AG09309 (cell line): ENCODE data around the gene STAB1.

ENCODE experiments used
- DNase-seq: peaks from one replicate; pipeline ENCODE4 v3.0.0-alpha.2; 2010; ENCODE audit warnings: low read depth
- H3K4me3 ChIP-seq: 2 replicates; pipeline ENCODE4 v1.5.1; 2011; ENCODE audit warnings: mild to moderate bottlenecking, low read depth, low read length, moderate library complexity; ENCODE audit not compliant: control insufficient read depth
- CTCF ChIP-seq: IDR thresholded peaks from 2 replicates; pipeline ENCODE4 v1.5.1; 2011; ENCODE audit warnings: mild to moderate bottlenecking, low read depth, low read length, inconsistent platforms; ENCODE audit not compliant: insufficient read depth, control insufficient read depth; ENCODE audit errors: missing control alignments

The STAB1 gene

GRCh38 chr3:52477076-52477795, 17.9 kb upstream of the STAB1 start:
- no peak for DNase-seq
- H3K4me3 ChIP-seq = no peak overlapping the region
- no peak for TF ChIP-seq CTCF

- no peak overlapping the region for H3K4me3 ChIP-seq
- TF ChIP-seq CTCF = no peak
- DNase-seq = no peak
These were observed 17.4 kb upstream of the STAB1 start for GRCh38 chr3:52477796-52478095.

- no peak for DNase-seq
- H3K4me3 ChIP-seq = no peak overlapping the region
These were observed 15.9 kb upstream of the STAB1 start for GRCh38 chr3:52479037-52479876.

GRCh38 chr3:52479877-52480575, 15.1 kb upstream of the STAB1 start:
- no peak for TF ChIP-seq CTCF
- no peak for DNase-seq
- no peak overlapping the region for H3K4me3 ChIP-seq

More at GRCh38 chr3:52479037-52479876, 15.9 kb upstream of the STAB1 start:
- TF ChIP-seq CTCF = no peak

- H3K4me3 ChIP-seq = no peak overlapping the region
- DNase-seq = no peak
- no peak for TF ChIP-seq CTCF
These were observed 14.1 kb upstream of the STAB1 start for GRCh38 chr3:52480768-52481715.
